SKM-1 treated with dmso at 0.1 percent for 144 hours (cell line): ENCODE results near the gene PRR20A.
"Not testable (repeated sequence)": the region's sequence is repeated elsewhere in the genome, so short reads cannot be mapped to it uniquely, and the experiment has no call there.

ENCODE experiments used
- DNase-seq: peaks from one replicate; lab custom pipeline; 2025; ENCODE audit not compliant: unreplicated experiment; lab: John Stamatoyannopoulos, UW

The PRR20A gene

DNA sequence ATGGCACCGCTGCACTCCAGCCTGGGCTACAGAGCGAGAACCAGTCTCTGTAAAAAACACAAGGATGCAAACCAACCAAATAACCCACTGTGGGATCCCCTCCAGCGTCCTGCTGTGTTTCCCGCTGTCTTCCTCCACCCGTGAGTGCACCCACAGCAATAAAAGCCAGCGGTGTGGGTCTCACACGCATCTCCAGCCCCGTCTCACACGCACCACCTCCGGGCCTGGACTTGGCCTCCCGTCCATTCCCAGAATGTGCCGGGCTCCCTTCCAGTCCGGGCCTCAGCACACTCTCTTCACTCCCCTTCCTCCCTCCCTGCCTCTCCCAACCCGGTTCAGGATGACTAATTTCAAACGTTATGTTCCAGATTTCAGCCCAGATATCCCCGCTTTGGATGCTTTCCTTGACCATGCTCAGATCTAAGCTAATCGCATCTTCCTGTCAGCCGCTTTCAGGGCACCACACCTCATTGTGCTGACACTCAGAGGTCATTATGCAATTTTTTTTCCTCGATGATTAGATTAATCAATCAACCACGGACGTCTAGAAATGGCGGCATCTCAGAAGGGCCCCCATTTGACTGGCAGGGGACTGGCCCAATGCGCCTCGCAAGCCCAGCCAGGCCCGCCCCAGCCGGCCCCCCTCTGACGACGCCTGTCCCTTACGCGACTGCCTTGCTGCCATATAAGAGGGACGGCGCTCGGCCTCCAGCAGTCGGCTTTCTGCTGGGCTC, at the start of gene PRR20A:
PRR20A (plus strand) TSS at position 684 of the 734 bp plus-strand sequence. CDS start 387 bp downstream, outside the sequence.
- not testable (repeated sequence) for DNase-seq

DNA sequence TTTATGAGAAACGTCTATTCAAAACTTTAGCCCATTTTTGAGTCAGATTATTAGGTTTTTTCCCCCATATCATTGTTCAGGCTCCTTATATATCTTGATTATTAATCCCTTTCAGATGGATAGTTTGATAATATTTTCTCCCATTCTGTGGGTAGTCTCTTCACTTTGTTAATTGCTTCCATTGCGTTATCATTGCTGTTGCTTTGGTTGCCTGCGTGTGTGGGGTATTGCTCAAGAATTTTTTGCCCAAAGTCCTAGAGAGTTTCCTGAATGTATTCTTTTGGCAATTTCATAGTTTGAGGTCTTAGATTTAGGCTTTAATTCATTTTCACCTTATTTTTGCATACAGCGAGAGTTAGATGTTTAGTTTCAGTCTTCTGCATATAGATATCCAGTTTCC, 25.8 kb upstream of the PRR20A start:
- DNase-seq: no peak

DNA sequence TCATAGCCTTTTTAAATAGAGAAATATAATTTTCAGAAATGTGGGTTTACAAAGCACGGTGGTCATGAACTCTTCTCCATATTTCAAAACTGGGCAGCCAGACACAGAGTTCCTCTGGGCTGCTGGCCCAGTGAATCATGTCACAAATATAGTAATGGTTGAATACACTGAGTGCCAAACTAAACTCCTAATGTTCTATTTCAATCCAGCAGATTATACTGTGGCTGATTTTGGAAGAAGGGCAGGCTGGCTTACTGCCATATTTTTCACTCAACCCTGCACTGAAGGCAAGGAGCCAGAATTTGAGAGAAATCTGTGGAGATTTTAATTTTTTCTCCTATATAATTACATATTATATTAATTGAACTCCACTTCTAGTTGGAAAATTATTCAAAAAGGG, 17.0 kb upstream of the PRR20A start:
- no peak for DNase-seq

GRCh38 chr13:57128909-57129308, 11.8 kb upstream of the PRR20A start:
- no peak for DNase-seq

DNA sequence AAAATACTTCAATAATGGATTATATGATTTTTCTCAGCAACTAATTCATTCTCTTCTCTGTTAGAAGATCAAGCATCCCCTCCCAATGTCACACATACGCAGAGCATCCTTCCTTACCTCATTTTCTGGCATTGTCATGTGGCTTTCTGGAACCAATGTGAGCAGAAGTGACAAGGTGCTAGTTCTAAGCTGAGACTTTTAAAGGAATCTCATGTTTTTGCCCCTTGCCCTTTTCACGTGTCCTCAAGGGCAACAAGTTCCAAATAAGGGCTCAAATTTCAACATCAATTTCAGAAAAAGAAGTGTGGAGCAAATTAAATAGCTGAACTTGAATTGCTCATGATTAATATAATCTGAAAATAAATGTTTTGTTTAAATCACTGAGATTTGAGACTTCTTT, 4.6 kb upstream of the PRR20A start:
- DNase-seq: no peak

DNA sequence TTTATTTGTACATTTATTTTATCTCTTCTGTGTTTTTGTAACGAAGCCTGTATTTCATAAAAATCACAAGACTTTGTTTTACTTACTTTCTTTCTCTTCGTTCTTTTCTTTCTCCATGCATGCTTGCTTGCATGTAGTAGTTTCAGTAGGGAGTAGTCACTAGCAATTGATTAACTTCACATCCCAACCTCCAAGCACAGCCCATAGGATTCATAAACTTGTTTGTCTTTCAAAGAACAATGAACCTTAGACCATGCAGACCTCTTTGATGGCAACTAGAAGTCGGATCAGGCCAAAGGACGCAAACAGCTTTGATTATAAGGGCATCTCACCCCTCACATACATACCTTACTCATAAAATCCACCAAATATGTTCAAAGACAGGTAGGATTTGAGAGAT, 3.1 kb upstream of the PRR20A start:
- DNase-seq: no peak

GRCh38 chr13:57138988-57139387, 1.7 kb upstream of the PRR20A start:
- no peak for DNase-seq

GRCh38 chr13:57139781-57140180, 937 bp upstream of the PRR20A start:
- DNase-seq: not testable (repeated sequence)

DNA sequence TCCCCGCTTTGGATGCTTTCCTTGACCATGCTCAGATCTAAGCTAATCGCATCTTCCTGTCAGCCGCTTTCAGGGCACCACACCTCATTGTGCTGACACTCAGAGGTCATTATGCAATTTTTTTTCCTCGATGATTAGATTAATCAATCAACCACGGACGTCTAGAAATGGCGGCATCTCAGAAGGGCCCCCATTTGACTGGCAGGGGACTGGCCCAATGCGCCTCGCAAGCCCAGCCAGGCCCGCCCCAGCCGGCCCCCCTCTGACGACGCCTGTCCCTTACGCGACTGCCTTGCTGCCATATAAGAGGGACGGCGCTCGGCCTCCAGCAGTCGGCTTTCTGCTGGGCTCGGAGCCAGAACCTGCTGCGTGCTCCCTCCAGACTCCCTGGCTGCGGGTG, 6.5 kb downstream of the PRR20A start, which contains the start of gene PRR20B:
PRR20B (plus strand) TSS at position 301 of the 400 bp plus-strand sequence. CDS start 387 bp downstream, outside the sequence.
- DNase-seq: not testable (repeated sequence)

DNA sequence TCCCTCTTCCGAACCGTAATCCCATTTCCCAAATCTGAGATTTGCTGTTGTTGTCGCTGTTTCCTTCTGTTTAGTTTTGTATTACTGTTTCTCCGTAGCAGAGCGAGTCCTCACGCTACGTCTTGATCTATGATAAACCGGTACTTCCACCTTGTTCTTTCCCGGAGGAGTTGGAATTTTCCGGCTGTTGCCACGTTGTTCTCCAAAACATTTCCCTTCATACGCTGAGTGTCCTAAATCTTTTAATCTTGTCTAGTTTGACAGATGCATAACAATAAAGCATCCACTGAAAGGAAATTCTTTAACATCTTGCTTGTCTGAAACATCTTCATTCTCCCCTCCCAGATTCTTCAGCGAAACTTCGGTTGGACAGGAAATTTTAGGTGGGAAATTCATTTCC, 7.4 kb downstream of the PRR20A start:
- DNase-seq: not testable (repeated sequence)

DNA sequence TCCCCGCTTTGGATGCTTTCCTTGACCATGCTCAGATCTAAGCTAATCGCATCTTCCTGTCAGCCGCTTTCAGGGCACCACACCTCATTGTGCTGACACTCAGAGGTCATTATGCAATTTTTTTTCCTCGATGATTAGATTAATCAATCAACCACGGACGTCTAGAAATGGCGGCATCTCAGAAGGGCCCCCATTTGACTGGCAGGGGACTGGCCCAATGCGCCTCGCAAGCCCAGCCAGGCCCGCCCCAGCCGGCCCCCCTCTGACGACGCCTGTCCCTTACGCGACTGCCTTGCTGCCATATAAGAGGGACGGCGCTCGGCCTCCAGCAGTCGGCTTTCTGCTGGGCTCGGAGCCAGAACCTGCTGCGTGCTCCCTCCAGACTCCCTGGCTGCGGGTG, 13.0 kb downstream of the PRR20A start, which contains the start of gene PRR20C:
PRR20C (plus strand) TSS at position 301 of the 400 bp plus-strand sequence. CDS start 387 bp downstream, outside the sequence.
- DNase-seq: not testable (repeated sequence)

DNA sequence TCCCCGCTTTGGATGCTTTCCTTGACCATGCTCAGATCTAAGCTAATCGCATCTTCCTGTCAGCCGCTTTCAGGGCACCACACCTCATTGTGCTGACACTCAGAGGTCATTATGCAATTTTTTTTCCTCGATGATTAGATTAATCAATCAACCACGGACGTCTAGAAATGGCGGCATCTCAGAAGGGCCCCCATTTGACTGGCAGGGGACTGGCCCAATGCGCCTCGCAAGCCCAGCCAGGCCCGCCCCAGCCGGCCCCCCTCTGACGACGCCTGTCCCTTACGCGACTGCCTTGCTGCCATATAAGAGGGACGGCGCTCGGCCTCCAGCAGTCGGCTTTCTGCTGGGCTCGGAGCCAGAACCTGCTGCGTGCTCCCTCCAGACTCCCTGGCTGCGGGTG, 19.6 kb downstream of the PRR20A start, which contains the start of gene PRR20D:
PRR20D (plus strand) TSS at position 301 of the 400 bp plus-strand sequence. CDS start 387 bp downstream, outside the sequence.
- not testable (repeated sequence) for DNase-seq

- DNase-seq: not testable (repeated sequence)
Measured at GRCh38 chr13:57166897-57167296, 26.2 kb downstream of the PRR20A start, which contains the start of gene PRR20E. Gene PRR20E, plus strand, starts transcription at chr13:57167197. Its CDS starts 387 bp downstream, at chr13:57167584.

DNA sequence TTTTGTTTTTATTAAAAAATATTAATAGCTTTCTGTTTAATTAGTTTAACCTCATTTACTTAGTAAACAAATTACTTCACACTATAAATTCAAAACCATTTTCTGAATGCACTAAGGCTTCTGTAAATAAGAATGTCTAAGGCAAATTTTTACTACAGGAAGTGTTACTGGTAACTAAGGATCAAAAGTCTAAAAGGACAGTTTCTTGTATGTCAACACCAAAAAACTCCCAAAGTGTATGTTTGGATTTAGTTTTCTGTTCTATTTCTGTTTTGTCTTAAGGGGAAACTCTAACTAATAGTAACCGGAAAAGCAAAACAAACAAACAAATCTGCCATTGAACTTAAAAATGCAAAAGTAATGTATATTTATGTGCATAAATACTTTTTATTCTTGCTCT, 50.9 kb downstream of the PRR20A start:
- DNase-seq: no peak
